K562 (cell line): ENCODE measurements around the gene ZNF582. TPM values are rescaled to one million over a fixed set of nuclear protein-coding genes. Genes with fewer than 3 reads are reported as not detected.

Experiments
- ARID2 ChIP-seq: fragments of 450-650 bp; IDR thresholded peaks from 2 replicates; pipeline ENCODE4 v1.6.1; 2017; ENCODE audit warnings: antibody characterized with exemption, mild to moderate bottlenecking
- BHLHE40 ChIP-seq: IDR thresholded peaks from 2 replicates; pipeline ENCODE4 v1.6.1; 2011; ENCODE audit warnings: low read length, improper control_type of control experiment
- CBFB ChIP-seq: sonication (generic); formaldehyde crosslinking; IDR thresholded peaks from 2 replicates; pipeline ENCODE4 v1.4.0; 2020; ENCODE audit warnings: mild to moderate bottlenecking, missing genetic modification reagents
- CHD4 ChIP-seq: fragments of 200-600 bp; sonication (generic); IDR thresholded peaks from 3 replicates; pipeline ENCODE4 v1.6.1; 2012; ENCODE audit warnings: low read depth, mild to moderate bottlenecking, mixed read lengths, low read length, inconsistent platforms; ENCODE audit not compliant: insufficient read depth, insufficient replicate concordance, poor library complexity, severe bottlenecking
- EHMT2 ChIP-seq: fragments of 450-650 bp; IDR thresholded peaks from 2 replicates; pipeline ENCODE4 v1.6.1; 2018; ENCODE audit warnings: antibody characterized with exemption
- ETS2 ChIP-seq: IDR thresholded peaks from 2 replicates; pipeline ENCODE4 v1.6.1; 2016; ENCODE audit warnings: borderline replicate concordance, missing genetic modification characterization, mild to moderate bottlenecking, moderate library complexity, missing compliant biosample characterization; ENCODE audit not compliant: poor library complexity, severe bottlenecking
- HNRNPUL1 ChIP-seq: fragments of 200-400 bp; formaldehyde crosslinking; IDR thresholded peaks from 2 replicates; pipeline ENCODE4 v1.6.1; 2017; ENCODE audit warnings: low read length
- MEIS2 ChIP-seq: fragments of 450-650 bp; IDR thresholded peaks from 2 replicates; pipeline ENCODE4 v1.6.1; 2014; ENCODE audit warnings: mild to moderate bottlenecking; ENCODE audit not compliant: partially characterized antibody
- MITF ChIP-seq: IDR thresholded peaks from 2 replicates; pipeline ENCODE4 v1.6.1; 2014; ENCODE audit warnings: antibody characterized with exemption
- NKRF ChIP-seq: fragments of 450-650 bp; IDR thresholded peaks from 2 replicates; pipeline ENCODE4 v1.6.1; 2016; ENCODE audit warnings: borderline replicate concordance
- RBM17 ChIP-seq: fragments of 200-400 bp; formaldehyde crosslinking; IDR thresholded peaks from 2 replicates; pipeline ENCODE4 v1.6.1; 2017; ENCODE audit warnings: low read depth, mild to moderate bottlenecking, low read length, borderline replicate concordance
- RFX5 ChIP-seq: IDR thresholded peaks from 2 replicates; pipeline ENCODE4 v1.6.1; 2011; ENCODE audit warnings: low read depth, mild to moderate bottlenecking, improper control_type of control experiment, low read length
- UBTF ChIP-seq, 2 experiments: IDR thresholded peaks; 2 replicates each; pipeline ENCODE4 v1.6.1; 2012; ENCODE audit warnings: improper control_type of control experiment in 2 of 2, low read depth in 2 of 2, low read length in 2 of 2, borderline replicate concordance in 1 of 2
- ZNF124 ChIP-seq: sonication (generic); formaldehyde crosslinking; IDR thresholded peaks from 2 replicates; pipeline ENCODE4 v1.8.1; 2022; ENCODE audit warnings: missing genetic modification reagents
- ZNF165 ChIP-seq: fragments of 250-450 bp; sonication (Bioruptor Pico); IDR thresholded peaks from 2 replicates; pipeline ENCODE4 v1.4.0; 2020; ENCODE audit warnings: borderline replicate concordance
- ZNF263 ChIP-seq: sonication (generic); formaldehyde crosslinking; IDR thresholded peaks from 2 replicates; pipeline ENCODE4 v1.8.0; 2022; ENCODE audit warnings: mild to moderate bottlenecking, missing genetic modification reagents, borderline replicate concordance
- polyA plus RNA-seq, 8 experiments: library from polyadenylated mRNA; depleted of rRNA in 4 of 8; stranded (reverse) in 5 of 8; unstranded in 3 of 8; fragments of >200 nt; fragmentation: Nextera tagmentation in 2 of 8; fragmentation: Illumina TruSeq in 1 of 8; extraction: Ambion mirVana in 2 of 8; extraction: Trizol in 1 of 8; gene quantifications; 2 replicates each; pipeline versions ENCODE4 v1.2.1 to v1.2.3, GENCODE V29; 2011 to 2014; ENCODE audit warnings: inconsistent platforms in 1 of 8, missing spikeins in 1 of 8
- total RNA-seq, 7 experiments: library from RNA; depleted of rRNA in 6 of 7; stranded (reverse); fragments of >200 nt in 6 of 7; fragmentation: Illumina TruSeq in 2 of 7; extraction: Trizol in 2 of 7; gene quantifications; 2 replicates each; pipeline versions ENCODE4 v1.2.1 to v1.2.3, GENCODE V29; 2011 to 2021; ENCODE audit warnings: low replicate concordance in 1 of 7
- TF ChIP-seq, protein P1 (sequence below): sonication (generic); formaldehyde crosslinking; IDR thresholded peaks from 2 replicates; pipeline ENCODE4 v1.8.1; 2023; ENCODE audit warnings: mild to moderate bottlenecking, missing genetic modification reagents

The ZNF582 gene
- total and polyA plus RNA-seq, 9 of the 15 experiments (the other 6 are each of a cell fraction or from before 2014, with no cell fraction given) = 0.72 to 3.3 (median 1.6) TPM

DNA sequence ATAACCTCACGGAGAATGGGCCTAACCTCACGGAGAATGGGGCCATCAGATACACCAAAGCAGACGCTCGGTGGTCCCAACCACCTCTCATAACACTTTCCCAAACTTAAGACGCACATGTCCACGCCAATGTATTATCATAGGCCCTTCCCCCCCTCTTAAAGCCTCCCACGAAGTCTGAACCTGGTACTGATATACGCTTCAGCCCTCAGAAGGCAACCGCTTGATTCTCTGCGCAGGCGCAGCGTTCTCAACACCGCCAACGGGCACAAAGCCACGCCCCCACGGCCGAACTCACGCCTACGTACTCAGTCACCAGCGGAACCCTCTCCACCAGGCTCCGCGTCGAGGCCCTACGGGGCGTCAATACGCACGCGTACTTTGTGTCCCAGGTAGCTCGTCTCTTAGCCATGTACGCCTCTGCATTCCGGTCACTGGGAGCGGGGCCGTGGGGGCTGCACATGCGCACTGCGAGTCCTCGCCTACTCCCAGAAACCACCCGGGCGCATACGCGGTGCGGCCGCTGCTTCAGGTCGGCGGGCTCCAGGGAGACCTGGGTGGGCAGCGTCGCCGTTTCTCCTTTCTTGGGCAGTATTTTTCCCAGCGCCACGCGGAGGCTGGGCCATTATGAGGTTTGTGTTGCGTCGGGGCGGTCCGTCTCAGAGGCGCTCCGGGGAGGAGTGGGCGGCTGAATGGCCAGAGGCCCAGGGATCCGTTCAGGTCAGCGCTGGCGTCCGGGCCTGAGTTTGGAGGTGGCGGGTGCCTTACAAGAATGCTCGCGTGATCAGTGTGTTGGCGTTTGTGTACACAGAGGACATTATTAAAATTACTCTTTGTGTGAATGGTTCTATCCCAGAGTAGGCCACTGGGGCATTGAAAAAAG lies 25.3 kb downstream of the ZNF582 start (continued):
- TF ChIP-seq ARID2 (no peak), CBFB (CRISPR knock-in tag) (no peak), UBTF (IDR thresholded peaks at IDR 0.05; ENCODE audit: borderline replicate concordance in 1 of 2, low read depth in 2 of 2, low read length in 2 of 2) (peak in 1 of 2 experiments; percentile 61; a peak in 1 of 4 replicates), MEIS2 (peak; percentile 85), EHMT2 (no peak), ZNF165 (no peak), RBM17 (no peak), HNRNPUL1 (no peak), MITF (no peak), RFX5 (no peak), CHD4 (no peak), ZNF124 (no peak), BHLHE40 (peak; percentile 37; the same call in 1 of the 2 replicates), ZNF263 (CRISPR knock-in tag) (no peak; the same call in 1 of the 2 replicates), ETS2 (tag) (no peak), NKRF (no peak)
- TF ChIP-seq, protein P1, sequence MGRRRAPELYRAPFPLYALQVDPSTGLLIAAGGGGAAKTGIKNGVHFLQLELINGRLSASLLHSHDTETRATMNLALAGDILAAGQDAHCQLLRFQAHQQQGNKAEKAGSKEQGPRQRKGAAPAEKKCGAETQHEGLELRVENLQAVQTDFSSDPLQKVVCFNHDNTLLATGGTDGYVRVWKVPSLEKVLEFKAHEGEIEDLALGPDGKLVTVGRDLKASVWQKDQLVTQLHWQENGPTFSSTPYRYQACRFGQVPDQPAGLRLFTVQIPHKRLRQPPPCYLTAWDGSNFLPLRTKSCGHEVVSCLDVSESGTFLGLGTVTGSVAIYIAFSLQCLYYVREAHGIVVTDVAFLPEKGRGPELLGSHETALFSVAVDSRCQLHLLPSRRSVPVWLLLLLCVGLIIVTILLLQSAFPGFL = no peak
